ENCODE data around the gene PPARGC1A.

The PPARGC1A gene

DNA sequence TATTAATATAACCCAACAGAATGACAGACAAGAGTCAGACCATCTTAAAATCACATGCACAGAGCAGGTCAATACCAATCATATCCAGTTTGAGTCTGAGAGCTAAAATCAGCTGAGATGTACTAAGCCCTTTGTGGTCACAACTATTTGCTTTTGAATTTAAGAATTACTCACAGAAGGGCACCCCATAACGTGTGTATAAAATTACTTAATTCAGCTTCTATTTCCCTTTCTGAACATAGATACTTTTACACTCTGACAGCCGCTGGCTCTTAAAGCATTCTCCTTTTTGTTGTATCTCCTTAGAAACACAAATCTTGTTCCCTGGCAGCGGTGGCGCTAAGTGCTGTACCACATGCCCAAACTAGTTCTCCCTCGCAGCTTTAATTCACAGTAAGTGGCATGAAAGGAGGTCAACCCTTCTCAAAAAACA is 14.8 kb upstream of the PPARGC1A start:
- no peak for DNase-seq

DNA sequence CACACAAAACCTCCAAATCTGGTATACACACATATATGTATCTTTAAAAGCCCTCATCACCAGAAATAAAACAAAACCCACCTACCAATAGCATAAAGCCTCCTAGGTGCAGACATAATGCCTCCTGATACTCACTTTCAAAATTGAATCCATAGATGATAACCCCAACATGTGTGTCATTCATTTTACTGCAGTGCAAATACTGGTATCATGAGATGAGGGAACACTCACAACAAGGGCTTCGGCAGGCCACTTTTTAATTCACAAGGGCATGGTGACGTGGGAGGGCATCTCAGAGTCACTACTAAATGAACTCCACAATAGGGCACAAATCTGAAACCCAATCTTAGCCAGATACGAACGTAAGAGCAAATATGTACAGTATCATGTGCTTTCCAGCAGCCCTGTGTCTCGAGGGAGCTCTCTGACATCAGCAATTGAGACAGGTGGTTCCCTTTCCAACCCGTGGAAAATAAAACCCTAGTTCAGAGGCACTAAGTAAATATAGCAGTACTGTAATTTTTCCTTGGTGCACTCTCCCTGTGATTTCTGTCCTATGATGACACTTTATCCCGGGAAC is 14.1 kb upstream of the PPARGC1A start:
- DNase-seq = no peak

DNA sequence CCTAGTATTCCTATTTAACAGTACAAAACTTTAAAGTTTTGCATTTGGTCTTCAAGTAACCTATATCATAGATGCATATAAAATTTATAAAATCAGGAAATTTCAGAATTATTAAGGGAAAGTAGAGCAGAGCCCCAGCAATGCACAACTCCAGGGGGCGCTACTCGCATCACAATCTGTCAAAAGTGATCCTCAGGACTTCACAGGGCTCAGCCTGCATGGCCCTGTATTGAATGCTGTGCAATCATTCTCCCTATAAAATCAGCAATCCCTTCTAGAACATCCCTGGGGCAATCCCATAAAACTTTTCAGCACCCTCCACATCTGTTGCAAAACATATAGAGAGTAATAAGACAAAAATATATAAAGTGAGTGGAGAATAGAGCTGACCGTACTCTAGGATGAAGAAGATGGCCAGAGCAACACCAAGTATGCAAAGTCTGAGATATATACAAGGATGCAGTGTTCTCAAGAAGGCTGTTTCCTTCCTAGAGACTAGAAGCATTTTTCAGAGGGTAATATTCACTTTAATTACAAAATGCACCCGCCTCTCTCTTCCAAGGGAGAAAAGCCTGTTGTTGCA is 12.5 kb upstream of the PPARGC1A start:
- DNase-seq = no peak

DNA sequence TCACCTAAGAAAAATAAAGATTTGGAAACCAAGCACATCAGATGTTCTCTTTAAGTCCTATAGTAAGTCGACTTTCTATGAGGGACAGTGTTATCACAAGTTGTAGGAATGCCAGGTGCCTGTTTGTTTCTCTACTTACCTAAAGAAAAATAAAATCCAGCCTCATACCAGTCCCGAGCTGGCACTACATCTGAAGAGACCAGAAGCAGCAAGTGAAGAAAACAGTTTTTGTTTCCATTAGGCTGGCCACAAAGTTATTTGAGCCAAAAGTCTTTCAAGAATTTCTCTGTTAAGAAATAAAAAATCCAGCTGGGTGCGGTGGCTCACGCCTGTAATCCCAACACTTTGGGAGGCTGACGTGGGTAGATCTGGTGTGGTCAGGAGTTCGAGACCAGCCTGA is 10.8 kb upstream of the PPARGC1A start:
- DNase-seq = no peak

DNA sequence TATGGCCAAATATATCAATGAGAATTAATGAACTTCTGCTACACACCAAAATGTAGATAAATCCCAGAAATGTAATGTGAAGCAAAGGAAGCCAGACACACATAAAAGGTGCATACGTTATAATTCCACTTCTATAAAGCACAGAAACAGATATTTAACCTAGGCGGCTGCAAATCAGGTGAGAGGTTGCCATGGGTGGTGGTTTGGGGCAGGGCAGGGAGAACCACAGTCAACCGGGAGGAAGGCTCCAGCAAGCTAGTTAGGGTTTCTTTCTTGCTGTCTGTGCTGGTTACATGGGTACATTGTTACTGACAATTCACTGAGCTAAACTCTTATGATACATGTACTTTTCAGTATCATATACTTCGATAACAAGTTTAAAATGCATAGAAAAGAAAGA is 9.7 kb upstream of the PPARGC1A start:
- no peak for DNase-seq

DNA sequence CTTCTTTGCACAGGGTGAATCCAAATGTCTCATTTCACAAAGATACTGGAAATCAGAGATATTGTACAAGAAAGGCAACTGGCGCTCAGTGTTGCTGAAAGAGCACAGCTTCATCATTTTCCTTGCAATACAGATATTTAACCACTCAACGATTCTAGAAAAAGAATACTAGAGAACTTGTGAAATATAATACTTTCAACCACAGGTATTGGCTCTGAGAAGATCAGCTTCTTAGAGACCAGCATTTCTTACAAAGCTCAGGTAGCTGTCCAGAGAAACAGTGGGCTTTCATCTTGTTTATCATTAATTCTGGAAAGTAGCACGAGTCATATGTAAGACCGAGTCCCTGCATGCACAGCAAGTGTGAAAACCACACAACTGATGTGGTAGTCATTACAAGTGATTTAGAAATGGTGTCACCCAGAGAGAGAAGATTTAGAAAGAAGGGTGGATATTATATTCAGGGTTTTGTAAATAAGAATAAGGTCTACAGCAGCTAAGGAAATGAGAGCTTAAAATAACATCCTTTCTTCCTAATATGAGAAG is 7.8 kb upstream of the PPARGC1A start:
- DNase-seq = no peak

DNA sequence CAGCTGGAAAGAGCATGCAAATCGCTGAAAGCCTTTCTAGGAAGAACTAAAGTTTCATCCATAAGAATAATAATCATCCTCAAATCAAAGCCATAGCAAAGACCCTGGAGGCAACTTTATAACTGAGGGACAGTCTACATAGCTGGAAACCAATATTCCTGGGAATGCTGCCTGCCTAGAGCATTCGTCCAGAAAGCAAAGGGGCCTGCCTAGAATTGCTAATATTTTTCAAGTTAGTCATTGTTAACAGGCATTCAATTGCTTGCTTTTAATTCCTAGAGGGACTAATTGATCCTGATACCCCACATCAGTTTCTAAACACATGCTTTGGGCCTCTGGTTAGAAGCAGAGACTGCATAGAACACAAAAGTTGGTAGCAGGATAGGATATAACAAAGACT is 4.2 kb upstream of the PPARGC1A start:
- DNase-seq = no peak

DNA sequence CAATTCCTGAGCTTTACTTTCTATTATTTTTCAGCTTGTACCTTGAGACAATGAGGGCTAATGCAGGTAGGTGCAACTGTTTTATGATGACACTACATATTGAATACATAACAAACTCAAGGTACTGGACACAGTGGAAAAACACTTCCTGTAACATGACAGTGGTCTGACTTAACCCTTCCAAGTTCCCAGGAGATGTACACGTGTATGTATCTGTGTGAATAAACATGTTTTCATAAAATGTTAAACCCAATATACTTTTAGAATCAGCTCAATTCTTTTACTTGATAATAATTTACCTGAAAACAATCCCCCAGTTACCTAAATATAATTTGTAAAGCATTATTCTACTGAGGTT is 1.2 kb upstream of the PPARGC1A start:
- DNase-seq = no peak

DNA sequence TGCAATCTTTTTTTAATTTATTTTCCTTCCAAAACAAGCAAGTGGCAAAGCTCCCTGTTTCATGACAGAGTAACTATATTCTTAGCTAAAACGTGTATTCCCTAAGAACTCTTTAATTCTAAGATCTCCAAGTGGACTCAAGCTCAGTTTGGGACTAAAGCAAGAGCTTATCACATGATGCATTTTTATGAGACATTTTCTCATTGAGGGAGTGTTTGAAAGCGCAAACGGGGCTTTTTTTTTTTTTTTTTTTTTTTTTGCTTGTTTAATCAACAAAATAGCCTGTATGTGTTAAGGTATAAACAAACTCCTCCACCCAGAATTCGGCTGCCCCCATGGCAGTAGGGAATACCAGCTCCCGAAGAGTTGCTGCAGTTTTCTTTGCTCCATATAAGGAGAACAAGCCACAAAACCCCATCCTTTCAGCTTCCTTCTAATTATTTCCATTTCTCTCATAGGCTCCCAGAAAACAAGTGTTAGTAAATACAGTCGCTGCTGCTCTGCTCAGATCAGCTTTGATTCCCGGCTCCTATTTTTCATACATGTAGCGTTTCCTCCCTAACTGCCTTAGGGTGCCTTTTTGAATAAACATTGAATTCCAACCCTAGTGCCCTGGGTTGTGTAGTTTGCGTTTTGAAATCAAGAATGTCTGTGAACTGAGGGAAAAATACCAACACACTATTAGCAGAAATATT is 669 bp upstream of the PPARGC1A start:
- DNase-seq = no peak

DNA sequence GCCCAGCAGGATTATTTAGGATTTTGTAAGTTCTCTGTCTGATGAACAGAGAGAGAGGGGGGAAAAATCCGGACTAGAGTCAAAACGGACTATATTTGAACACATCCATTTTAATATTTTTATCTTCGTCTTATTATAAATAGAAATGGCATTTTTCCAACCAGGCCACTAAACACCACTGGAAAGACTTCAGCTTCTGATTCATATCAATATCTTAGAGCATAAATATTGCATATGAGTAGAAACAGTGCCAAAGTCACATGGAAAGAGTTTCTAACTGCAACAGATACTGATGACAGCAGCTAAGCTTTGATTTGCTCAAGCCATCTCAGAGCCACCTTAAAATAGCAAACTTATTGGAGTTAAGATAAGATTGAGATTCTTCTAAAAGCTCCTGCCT is 456 bp downstream of the PPARGC1A start:
- DNase-seq = no peak

DNA sequence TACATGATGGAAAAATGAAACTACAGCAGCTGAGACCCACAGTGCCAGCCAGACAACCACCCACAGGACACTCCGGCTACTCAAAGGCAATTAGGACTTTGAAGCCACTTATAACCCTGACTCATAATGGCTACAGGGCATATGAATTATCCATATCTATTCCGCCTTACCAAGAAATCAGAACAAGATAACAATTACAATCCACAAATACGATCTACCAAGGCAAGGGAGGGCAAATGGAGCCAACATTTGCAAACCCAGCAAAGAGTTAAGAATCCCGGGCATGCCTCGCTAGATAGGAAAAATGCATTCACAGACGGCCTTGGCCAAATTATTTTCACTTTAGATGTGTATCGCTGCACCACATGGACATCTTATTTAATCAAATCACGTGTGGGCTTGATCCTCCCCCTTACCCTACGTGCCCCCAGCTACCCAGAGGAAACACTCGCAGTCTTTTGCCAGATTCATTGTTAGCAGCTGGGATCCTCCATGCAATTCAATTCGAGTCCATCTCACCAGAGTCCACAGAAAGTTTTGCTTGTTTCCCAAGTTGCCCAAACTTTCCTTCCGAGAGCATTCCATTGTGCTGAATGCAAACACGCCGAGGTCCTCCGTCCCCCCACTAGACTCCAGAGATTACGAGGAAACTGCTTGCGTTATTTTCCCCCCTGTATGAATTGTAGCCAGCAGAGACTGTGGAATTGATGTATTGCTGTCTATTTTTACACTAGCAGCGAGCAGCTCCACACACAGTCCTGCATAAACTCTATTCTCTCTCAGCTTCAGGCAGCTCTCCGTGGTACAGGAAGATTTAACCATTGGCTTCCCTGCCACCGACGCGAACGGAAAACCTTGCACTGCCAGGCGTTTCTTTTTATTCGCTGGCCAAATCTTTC is 1.2 kb downstream of the PPARGC1A start:
- no peak for DNase-seq

DNA sequence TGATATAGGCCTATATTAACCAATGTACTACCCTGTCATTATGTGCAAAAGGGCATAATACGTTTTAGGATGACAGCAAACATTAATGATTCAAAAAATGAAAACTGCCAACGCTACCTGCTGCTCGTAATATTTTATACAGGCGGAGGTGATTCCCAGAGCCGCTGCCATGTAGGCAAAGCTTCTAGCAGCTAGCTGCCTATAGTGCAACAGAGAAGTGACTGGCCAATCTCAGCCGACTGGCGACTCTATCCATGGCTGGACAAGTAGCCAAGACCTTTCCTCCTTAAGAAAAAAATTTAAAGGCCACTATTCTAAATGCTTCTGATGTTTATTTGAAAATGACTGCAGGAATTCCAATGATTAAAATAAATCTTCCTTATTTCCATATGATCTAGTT is 1.9 kb downstream of the PPARGC1A start:
- no peak for DNase-seq

DNA sequence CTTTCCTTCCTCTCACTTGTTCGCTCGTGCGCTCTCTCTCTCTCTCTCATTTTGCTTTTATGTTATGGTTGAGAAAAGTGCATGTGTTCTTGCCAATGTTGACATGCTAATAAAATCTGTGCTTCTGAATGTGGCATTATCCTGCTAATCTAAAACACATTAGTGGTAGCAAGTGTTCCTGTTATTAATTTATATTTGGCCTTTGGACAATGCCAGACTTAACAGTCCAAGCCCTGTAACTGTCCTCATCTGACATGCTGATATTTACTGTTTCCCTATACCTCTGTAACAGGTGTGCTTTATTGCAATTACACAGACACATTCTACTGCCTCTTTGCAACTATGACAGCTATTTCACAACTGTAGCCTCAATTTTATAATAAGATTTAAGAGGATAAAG is 2.7 kb downstream of the PPARGC1A start:
- DNase-seq = no peak

DNA sequence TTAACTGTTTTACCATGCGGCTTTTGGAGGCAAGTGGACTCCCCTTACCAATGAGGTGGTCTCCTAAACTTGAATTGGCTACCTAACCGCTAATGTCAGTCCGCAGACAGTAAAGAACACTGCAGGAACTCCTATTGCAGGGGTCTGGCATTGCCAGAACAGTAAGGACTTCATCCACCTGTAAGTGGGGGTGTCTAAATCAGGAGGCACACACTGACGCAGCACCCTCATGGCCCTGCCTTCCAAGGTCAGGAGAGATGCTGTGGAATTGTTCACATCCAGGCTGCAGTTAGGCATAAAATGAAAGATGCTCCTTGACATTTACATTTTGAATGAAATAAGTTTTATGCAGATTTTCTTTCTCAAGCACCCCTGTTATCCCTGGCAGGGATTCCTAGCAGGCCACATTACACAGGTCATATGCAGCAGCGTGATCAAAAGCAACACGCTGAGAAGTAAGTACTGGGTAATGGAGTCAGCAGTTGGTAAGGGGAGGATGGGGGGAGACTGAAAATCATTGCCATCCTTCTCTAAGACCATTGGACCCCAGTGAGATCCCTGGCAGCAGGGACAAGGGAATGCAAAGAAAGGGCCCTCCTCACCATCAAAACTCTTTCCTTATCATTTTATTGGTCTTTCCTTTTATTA is 3.8 kb downstream of the PPARGC1A start:
- DNase-seq = no peak

DNA sequence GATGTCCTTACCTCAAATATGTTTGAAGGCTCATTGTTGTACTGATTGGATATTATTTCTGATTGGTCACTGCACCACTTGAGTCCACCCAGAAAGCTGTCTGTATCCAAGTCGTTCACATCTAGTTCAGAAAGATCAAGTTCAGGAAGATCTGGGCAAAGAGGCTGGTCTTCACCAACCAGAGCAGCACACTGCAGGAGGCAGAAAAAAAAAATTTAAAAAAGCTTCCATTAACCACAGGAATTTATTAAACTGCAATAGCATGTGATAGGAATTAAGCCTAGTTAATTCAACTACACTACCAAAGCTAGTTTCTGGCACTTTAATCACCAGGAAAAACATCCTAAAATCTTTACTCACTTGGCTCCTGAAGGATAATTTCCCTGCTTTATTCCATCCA is 5.1 kb downstream of the PPARGC1A start:
- DNase-seq = no peak

DNA sequence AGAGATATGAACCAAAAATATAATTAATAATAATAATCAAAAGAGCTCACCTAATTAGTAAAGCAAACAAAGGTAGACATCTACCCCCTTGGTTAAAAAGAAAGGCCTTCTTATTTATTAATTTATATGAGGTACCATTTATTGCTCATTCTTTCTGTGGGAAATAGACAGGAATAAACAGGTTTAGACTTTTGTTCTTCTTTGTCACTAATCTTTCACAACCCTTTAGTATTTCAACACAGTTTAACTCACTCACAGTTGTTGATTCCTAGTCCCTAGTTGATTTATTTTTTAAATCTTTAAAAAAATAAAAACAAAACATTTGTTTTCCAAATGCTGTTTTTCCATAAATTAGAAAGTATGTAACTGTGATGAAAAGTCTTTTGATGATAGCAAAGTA is 5.6 kb downstream of the PPARGC1A start:
- DNase-seq = no peak

DNA sequence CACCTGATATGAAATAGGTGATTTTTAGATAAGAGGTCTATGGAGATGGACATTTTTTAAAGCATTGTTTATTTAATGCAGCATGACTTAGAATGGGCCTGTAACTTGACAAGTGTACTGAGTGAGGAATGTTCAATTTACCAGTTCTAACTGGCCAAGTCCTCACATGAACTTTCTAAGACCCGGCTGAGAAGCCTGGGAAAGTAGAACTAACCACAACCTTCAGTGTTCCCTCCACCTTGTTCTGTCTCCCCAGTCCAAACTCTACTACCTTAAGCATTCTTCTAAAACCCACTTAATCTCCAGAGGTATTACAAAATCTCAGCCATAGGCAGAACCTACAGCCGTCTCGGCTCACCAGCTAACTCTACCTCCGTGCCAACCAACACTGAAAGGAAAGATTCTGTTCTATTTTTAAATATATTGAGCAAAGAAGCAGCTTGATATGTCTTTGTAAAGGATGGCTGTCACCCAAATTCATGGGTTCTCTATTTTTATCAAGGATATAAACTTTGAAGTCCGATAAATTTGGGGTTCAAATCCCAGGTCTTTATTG is 6.8 kb downstream of the PPARGC1A start:
- no peak for DNase-seq

DNA sequence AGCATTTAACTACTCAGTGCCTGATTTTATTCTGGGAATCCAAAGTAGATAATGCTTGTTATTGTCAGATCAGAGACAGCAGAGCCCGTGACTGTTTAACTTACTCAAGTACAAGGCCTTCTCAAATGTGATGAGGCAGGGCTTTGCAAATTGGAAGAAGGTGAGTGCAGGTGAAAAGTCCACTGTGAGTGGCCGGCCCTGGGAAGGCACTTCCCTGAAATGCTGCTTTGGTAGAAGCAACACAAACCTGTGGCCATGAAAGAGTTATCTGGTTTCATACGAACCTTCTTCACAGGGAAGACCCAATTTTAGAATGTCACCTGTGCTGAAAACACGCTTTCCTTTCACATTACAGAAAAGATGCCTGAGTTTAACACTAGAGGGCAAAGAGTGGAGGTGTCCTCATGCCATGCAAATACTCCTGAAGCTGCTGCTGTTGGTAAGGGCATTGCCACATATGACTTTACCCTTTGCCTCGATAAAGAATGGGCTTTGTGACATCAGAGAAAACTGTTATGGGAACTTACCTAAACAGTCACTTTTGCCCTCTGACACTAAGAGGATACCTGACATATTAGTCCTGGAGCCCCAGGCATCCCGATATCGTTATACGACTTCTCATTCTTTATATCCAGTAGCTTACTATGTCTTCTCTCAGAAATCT is 8.0 kb downstream of the PPARGC1A start:
- DNase-seq = no peak

DNA sequence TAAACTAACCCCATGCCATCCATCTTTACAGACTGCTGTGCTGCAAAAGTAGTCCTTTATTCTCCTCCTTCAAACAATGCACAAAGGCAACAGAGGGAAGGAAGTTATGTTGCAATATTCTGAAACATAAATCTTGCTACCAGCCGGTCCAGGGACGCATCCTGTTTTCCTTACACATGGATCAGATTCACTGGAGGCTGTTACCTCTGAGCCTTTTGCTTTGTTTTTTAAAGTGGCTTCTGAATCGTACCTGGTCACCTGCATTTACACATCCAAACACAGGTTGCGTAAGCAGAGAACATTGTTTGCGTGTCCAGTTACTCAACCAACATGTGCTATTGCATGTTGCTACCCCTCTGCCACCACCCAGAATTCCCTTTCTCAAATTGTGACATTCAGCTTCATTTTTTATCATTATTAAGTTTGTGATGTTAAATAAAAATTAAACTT is 8.8 kb downstream of the PPARGC1A start:
- no peak for DNase-seq

DNA sequence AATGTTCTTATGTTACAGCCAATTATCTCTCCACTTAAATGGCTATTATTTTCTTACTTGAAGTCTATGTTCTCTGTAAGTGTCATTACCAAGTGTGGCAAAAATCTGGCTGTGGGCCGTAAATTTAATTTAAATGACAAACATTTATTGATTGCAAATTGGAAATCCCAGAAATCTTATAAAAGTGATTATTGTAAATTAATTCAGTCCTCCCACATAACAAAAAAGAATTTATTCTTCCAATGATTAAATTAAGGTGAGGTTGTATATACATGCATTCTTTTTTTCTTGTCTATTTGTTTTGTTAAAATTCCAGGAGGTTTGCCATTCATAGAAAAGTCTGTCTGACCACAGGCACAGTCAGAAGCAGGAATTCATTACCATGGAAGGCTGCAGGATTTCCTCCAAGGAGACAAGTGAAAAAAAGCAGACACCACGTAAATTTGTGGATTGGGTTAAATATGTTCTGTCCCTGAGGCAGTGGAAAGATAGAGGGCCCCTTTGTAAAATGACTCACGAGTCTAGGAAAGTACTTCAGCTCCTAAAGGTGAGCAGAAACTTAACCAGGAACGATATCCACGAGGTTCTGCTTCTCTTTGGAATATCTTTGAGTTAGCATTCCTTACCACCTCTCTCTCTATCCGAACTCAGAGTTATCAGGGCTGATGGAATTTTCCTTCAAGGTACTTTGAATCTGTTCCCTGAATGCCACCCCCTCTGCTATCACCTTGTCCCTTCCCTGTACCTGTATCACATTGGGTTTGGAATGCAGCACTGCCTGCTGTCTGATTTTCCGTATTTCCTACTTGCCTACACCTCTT is 10.7 kb downstream of the PPARGC1A start:
- DNase-seq = no peak

Data from CD4-positive, alpha-beta T cell treated with Interleukin-21 for 1 hour (primary cell).